ENCODE data around the gene FGR. TPM values are rescaled to one million over a fixed set of nuclear protein-coding genes. Genes with fewer than 3 reads are reported as not detected.

The FGR gene
- polyA plus RNA-seq, 3 donors = 1.4 to 1.8 (median 1.7) TPM

GRCh38 chr1:27602462-27603308, 32.3 kb downstream of the FGR start:
- no peak for DNase-seq (ENCODE audit: low read depth in 3 of 3, low spot score in 2 of 3)

GRCh38 chr1:27601771-27602461, 33.1 kb downstream of the FGR start:
- no peak for DNase-seq (ENCODE audit: low read depth in 3 of 3, low spot score in 2 of 3)

- DNase-seq (ENCODE audit: low read depth in 3 of 3, low spot score in 2 of 3) = no peak
Measured at GRCh38 chr1:27601321-27601770, 33.6 kb downstream of the FGR start.

GRCh38 chr1:27600498-27601175, 34.3 kb downstream of the FGR start:
- no peak for DNase-seq (ENCODE audit: low read depth in 3 of 3, low spot score in 2 of 3)

- no peak for DNase-seq (ENCODE audit: low read depth in 3 of 3, low spot score in 2 of 3)
Measured at GRCh38 chr1:27599605-27600497, 35.1 kb downstream of the FGR start.

GRCh38 chr1:27598902-27599528, 36.0 kb downstream of the FGR start:
- no peak for DNase-seq (ENCODE audit: low read depth in 3 of 3, low spot score in 2 of 3)

- DNase-seq (ENCODE audit: low read depth in 3 of 3, low spot score in 2 of 3) = no peak
Measured at GRCh38 chr1:27598295-27598687, 36.7 kb downstream of the FGR start.

- no peak for DNase-seq (ENCODE audit: low read depth in 3 of 3, low spot score in 2 of 3)
Measured at GRCh38 chr1:27597516-27598294, 37.3 kb downstream of the FGR start.

GRCh38 chr1:27596986-27597385, 38.0 kb downstream of the FGR start:
- no peak for DNase-seq (ENCODE audit: low read depth in 3 of 3, low spot score in 2 of 3)

- DNase-seq (ENCODE audit: low read depth in 3 of 3, low spot score in 2 of 3) = no peak
Measured at GRCh38 chr1:27596261-27596660, 38.7 kb downstream of the FGR start.

- no peak for DNase-seq (ENCODE audit: low read depth in 3 of 3, low spot score in 2 of 3)
Measured at GRCh38 chr1:27595597-27595996, 39.4 kb downstream of the FGR start.

GRCh38 chr1:27594564-27595510, 40.1 kb downstream of the FGR start:
- DNase-seq (ENCODE audit: low read depth in 3 of 3, low spot score in 2 of 3) = no peak

GRCh38 chr1:27593678-27594563, 41.1 kb downstream of the FGR start:
- DNase-seq (ENCODE audit: low read depth in 3 of 3, low spot score in 2 of 3) = no peak

- DNase-seq (ENCODE audit: low read depth in 3 of 3, low spot score in 2 of 3) = no peak
Measured at GRCh38 chr1:27592931-27593677, 41.9 kb downstream of the FGR start.

GRCh38 chr1:27592232-27592930, 42.6 kb downstream of the FGR start:
- DNase-seq (ENCODE audit: low read depth in 3 of 3, low spot score in 2 of 3) = no peak

- DNase-seq (ENCODE audit: low read depth in 3 of 3, low spot score in 2 of 3) = no peak
Measured at GRCh38 chr1:27591622-27592021, 43.4 kb downstream of the FGR start.
